8988T (cell line): ENCODE results near the gene GPANK1.

Experiments used
- DNase-seq: peaks from one replicate; pipeline ENCODE4 v3.0.0; 2011

Gene GPANK1

GRCh38 chr6:31661262-31662123, 3.3 kb downstream of the GPANK1 start:
- DNase-seq = no peak

- DNase-seq = peak; percentile 96
Observed at GRCh38 chr6:31660381-31661261, 4.2 kb downstream of the GPANK1 start, which contains the start of gene C6orf47. Gene C6orf47, minus strand, starts transcription at chr6:31660778. Its CDS starts 831 bp downstream, at chr6:31659947.

DNA sequence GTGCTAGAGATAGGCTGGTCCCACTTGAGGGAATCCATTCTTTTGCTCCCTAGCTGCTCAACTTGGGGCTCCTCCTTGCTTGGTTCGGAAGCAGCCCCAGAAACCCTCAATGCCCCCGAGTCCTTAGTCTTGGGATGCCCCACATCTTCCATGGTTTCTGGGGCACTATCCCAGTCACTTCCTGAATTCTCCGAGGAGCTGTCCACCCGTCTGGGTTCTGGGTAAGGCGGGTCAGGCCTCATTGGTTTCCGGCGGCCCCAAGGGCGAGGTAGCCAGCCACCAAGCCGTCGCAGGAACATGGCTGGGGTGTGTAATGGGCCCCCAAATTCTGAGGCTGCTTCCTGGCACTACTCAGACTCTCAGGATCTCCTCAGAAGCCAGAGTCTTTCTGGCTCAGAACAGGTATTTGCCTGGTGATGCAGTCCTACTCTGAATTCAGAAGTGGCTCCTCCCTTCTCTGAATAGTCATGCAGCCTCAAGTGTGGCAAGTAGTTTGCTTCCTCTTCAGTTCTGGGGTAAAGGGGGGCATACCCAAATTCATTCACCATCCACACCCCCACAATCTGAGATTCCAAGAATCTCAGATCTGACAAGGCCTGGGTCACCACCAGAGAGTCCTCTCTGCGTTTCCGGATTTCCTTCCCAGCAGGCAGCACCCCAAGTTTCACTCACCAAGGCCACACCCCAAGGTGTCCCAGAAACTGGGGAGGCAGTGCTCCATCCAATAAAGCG, 5.0 kb downstream of the GPANK1 start:
- no peak for DNase-seq

DNA sequence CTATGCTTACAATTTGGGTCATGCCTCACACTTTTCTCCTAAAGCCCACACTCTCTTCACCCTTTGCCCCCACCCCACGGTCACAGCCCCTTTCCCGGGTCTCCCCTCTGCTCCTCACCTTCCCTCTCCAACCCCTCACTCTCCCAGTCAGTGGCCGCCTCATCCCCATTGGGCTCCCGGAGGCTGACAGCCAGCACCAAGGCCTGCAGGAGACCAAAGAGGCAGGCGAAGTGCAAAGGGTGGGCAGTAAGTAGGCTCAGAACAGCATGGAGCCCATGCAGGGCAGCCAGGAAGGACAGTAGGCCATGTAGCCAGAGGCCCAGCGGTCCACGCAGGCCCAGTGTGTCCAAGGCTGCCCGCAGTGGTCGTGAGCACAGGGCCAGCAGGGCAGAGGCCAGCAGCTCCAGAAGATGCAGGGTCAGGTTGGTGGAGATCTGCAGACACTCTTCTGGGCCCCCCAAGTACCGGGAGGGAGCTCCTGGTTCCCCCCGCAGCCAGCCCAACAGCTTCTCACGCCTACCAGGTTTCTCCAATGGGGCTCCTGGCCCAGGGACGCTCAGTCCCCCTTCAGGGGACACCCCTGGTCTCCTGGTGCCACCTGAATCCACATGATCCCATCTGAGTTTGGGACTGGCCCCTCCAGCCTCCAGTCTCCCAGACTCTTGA, 5.7 kb downstream of the GPANK1 start:
- no peak for DNase-seq

DNA sequence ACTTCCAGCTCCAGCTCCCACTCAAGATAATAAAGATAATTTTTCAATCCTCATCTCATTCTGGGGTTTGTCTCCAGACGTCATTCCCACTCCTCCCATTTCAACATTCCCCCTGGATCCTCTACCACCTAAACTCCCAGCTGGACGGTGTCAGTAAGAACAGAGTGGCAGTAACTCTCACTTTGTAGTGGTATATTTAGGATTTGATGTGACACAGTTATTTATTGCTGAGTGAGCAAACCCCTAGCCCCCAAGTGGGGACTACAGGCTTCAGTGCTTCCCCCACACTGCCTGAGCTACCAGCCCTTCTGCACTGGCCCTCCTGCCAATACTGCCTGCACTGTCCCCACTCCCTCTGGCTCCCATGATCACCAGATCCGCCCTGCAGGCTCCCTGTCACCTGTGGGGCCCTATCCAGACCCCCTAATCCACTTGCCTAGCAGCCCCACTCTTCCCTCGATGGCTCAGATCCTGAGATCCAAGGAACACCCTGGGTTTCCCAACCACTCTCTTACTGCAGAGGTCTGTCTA, 6.6 kb downstream of the GPANK1 start:
- no peak for DNase-seq

GRCh38 chr6:31657406-31658157, 7.2 kb downstream of the GPANK1 start:
- no peak for DNase-seq

GRCh38 chr6:31655349-31656237, 9.2 kb downstream of the GPANK1 start, which contains the start of gene APOM:
Gene APOM, plus strand, starts transcription at chr6:31655894. Its CDS starts 73 bp downstream, at chr6:31655967.
- DNase-seq = no peak

DNA sequence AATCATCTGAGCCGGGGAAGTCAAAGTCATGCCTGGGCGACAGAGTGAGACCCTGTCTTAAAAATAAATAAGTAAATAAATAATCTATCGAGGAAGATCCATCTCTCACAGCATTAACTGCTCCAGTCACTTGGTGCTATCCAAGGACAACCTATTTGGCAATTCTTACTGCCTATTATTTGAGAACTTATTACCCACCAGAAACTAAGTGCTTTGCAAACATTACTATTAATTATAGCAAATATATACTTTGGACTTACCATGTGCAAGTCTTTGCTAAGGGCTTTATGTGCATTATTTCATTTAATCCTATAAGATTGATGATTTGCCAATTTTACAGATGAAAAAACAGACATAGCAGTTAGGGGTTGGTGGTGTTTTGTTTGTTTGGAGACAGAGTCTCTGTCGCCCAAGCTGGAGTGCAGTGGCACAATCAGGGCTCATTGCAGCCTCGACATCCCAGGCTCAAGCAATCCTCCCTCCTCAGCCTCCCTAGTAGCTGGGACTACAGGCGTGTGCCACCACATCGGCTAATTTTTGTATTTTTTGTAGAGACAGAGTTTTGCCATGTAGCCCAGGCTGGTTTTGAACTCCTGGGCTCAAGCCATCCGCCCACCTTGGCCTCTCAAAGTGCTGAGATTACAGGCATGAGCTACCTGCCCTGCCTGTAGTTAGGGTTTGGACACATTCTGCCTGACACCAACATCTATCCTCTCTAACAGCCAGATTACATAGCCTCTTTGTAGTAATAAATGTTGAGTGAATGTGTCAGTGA, 10.0 kb downstream of the GPANK1 start:
- no peak for DNase-seq

- peak; percentile 89 for DNase-seq
Observed at GRCh38 chr6:31652925-31653724, 11.7 kb downstream of the GPANK1 start.

DNA sequence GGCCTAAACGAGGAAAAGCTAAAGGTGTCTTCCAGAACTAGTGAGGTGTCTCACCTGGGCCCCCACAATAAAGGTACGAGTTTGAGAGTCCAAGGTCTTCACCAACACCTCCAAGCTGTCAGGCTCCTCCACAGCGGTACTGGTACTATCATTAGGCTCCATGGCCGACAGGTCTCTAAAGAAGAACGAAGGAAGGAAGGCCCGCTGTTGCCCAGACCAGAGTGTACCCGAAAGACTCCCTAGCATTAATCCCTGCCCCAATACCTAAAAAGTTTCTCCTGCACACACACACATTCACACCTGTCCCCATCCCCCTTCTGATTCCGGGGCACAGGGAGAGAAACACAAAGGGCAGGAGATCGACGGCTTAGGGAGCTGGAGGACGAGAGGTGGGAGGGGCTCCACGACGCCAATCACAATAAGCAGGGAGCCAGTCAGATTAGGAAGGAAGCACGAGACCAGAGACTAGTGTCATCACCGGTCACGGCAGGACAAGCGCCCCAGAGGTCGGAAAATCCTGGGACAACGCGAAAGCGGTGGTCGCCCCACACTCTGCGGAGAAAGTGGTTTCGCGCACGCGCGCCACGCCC, 13.1 kb downstream of the GPANK1 start:
- DNase-seq = peak; percentile 65

DNA sequence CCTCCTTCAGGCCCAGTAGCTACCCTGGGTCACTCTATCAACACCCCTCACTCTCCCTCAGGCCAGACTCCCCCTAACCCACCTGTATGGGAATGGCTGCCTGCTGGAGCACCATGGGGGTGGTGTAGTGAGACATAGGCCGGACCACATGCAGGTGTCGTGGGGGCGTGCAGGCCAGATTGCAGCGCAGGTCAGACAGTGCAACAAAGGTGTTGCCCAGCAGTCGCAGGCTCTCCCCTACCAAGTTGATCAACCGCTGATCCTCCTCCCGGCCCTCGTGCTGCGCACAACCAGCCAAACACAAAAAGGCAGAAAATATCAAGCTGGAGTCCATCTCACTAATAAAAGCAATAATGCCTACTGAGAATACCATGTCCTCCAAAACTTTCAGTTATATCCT, 19.5 kb downstream of the GPANK1 start:
- DNase-seq = no peak

DNA sequence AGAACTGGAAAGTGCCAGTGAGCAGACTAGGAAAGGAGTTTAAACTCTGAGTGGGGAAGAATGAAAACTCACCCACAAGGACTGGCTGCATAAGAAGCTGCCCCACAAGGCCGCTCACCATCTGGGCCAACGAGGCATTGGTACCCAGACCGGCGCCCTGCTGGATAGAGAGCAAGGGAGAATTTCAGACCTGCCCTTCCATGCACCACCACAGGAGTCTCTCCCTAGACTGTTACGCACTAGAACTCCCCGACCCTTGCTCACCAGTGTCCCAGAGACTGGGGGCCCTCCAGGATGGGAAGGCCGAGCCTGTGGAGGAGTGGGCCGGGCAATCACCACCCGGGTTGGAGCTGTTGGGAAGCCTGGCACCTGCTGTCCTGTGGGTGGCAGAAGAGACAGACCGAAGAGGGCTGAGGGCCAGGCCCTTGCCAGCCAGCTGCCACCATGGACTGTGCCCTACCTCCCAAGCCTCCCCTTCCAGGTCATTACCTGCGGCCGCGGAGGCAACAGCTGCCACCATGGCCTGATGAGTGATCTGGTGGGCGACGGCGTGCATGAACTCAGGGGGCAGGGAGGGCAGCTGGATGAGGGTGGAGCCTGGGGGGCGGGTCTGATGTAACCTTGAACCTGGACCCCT, 20.9 kb downstream of the GPANK1 start:
- no peak for DNase-seq

DNA sequence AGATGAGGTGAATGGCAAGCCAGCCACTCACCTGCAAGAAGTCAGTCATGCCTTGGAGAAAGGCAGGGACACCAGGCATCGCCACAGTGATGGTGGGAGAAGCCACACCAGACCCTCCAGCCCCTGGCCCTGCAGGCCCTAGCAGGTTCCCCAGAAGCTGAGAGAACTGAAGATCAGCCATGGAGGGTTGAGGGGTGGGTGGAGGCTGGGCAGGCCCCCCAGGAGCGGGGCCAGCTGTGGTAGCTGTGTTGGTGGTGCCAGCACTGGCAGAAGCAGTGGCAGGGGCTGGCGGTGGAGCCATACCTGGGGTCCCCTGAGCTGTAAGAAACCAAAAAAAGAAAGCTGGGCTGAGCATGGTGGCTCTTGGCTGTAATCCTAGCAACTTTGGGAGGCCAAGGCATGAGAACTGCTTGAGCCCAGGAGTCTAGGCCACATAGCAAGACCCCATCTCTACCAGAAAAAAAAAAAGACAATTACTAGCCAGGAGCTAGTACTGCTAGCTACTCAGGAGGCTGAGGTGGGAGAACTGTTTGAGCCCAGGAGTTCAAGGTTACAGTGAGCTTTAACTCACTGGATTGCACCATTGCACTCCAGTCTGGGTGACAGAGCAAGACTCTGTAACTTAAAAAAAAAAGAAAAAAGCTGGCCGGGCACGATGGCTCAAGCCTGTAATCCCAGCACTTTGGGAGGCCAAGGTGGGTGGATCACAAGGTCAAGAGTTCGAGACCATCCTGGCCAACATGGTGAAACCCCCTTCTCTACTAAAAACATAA, 21.8 kb downstream of the GPANK1 start:
- no peak for DNase-seq

- DNase-seq = no peak
Observed at GRCh38 chr6:31641370-31641769, 23.4 kb downstream of the GPANK1 start.

DNA sequence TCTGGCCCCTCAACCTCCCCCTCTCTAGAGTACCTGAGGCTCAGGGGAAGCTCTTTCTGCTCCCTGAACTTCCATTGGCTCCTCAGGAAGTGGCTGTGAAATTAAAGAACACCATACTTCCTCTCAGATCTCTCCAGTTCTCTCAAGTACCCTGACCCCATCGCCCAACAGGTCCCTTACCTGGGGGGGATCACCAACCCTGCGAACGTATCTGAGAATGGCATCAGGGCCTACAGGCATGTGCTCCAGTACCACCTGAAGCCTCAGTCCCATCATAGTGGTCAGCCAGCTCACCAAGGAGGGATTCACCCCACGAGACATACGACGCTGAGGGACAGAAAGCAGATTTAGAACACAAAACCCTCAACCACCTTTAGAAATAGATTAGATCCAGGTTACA, 24.2 kb downstream of the GPANK1 start:
- DNase-seq = no peak

DNA sequence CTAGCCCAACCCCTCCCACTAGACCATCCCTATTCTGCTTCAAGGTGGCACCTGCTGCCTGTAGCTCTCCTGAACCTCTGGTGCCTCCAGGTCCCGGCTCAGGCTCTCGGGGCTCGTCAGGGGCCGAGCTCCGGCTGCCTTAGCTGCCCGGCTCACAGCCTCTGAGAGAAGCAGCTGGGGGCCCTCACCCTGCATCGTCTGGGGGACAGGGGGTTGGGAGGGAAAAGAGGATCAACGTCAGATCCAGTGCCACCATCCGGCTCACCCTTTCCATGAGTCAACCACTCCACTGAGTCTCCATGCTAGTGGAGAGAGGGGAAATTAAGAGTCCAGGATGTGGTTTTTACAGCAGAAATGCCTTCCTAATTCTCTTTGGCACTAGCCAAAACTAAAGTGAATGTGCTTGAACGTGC, 25.3 kb downstream of the GPANK1 start:
- DNase-seq = no peak

- no peak for DNase-seq
Observed at GRCh38 chr6:31639043-31639442, 25.8 kb downstream of the GPANK1 start.
